ENCODE data around the gene TJP3. TPM values are rescaled to one million over a fixed set of nuclear protein-coding genes. Genes with fewer than 3 reads are reported as not detected.
"Not testable (repeated sequence)": the region's sequence is repeated elsewhere in the genome, so short reads cannot be mapped to it uniquely, and the experiment has no call there.

Gene TJP3
- total RNA-seq, 2 donors from 2014 or later: 1.1 TPM; not detected in 1

GRCh38 chr19:3663838-3664237, 44.3 kb upstream of the TJP3 start:
- DNase-seq (ENCODE audit: low spot score): no peak
- Histone ChIP-seq H3K4me3 (no peak overlapping the region), H3K36me3 (peaks cover 67% of the 10 kb centered on the region), H3K27ac (no peak overlapping the region), H3K9me3 (no peaks in the 10 kb centered on the region), H3K4me1 (peaks cover 0 to 31% of the 10 kb centered on the region in 2 donors), H3K27me3 (no peaks in the 10 kb centered on the region)
- TF ChIP-seq CTCF (IDR thresholded peaks at IDR 0.05): no peak

- DNase-seq (ENCODE audit: low spot score): no peak
Measured at GRCh38 chr19:3664879-3665642, 43.1 kb upstream of the TJP3 start.

GRCh38 chr19:3665681-3666544, 42.3 kb upstream of the TJP3 start:
- Histone ChIP-seq H3K36me3 (peaks cover 51% of the 10 kb centered on the region), H3K27ac (peak overlapping the region in 1 of 2 donors; percentile 42), H3K4me3 (no peak overlapping the region), H3K9me3 (no peaks in the 10 kb centered on the region), H3K27me3 (no peaks in the 10 kb centered on the region), H3K4me1 (peaks cover 0 to 52% of the 10 kb centered on the region in 2 donors)
- peak; percentile 93 to 98 for TF ChIP-seq CTCF (IDR thresholded peaks at IDR 0.05)
- DNase-seq (ENCODE audit: low spot score): peak; percentile 72

More at GRCh38 chr19:3664879-3665642, 43.1 kb upstream of the TJP3 start:
- TF ChIP-seq CTCF (IDR thresholded peaks at IDR 0.05): no peak
- H3K27ac ChIP-seq: peak overlapping the region in 1 of 2 donors; percentile 42
- peaks cover 57% of the 10 kb centered on the region for H3K36me3 ChIP-seq
- H3K9me3 ChIP-seq: no peaks in the 10 kb centered on the region
- no peaks in the 10 kb centered on the region for H3K27me3 ChIP-seq
- peaks cover 0 to 44% of the 10 kb centered on the region in 2 donors for H3K4me1 ChIP-seq
- H3K4me3 ChIP-seq: no peak overlapping the region

GRCh38 chr19:3666545-3666856, 41.7 kb upstream of the TJP3 start:
- peaks cover 46% of the 10 kb centered on the region for H3K36me3 ChIP-seq
- peak overlapping the region in 1 of 2 donors; percentile 96 for H3K27ac ChIP-seq
- H3K4me1 ChIP-seq: peaks cover 0 to 58% of the 10 kb centered on the region in 2 donors
- H3K9me3 ChIP-seq; H3K27me3 ChIP-seq; DNase-seq (ENCODE audit: low spot score); H3K4me3 ChIP-seq: not testable (repeated sequence)

- DNase-seq (ENCODE audit: low spot score): no peak
- Histone ChIP-seq H3K36me3 (peaks cover 41% of the 10 kb centered on the region), H3K9me3 (no peaks in the 10 kb centered on the region), H3K27me3 (no peaks in the 10 kb centered on the region), H3K4me3 (no peak overlapping the region), H3K4me1 (peaks cover 0 to 64% of the 10 kb centered on the region in 2 donors), H3K27ac (peak overlapping the region; percentile 96 to 99)
- TF ChIP-seq CTCF (IDR thresholded peaks at IDR 0.05): no peak
Measured at GRCh38 chr19:3667037-3667638, 41.0 kb upstream of the TJP3 start.

- no peaks in the 10 kb centered on the region for H3K27me3 ChIP-seq
- no peak for TF ChIP-seq CTCF (IDR thresholded peaks at IDR 0.05)
- peaks cover 36% of the 10 kb centered on the region for H3K36me3 ChIP-seq
- no peak overlapping the region for H3K4me3 ChIP-seq
- peak overlapping the region; percentile 96 to 99 for H3K27ac ChIP-seq
- H3K4me1 ChIP-seq: peaks cover 0 to 71% of the 10 kb centered on the region in 2 donors
- no peak for DNase-seq (ENCODE audit: low spot score)
- no peaks in the 10 kb centered on the region for H3K9me3 ChIP-seq
Measured at GRCh38 chr19:3667766-3668165, 40.4 kb upstream of the TJP3 start.

Data from right atrium auricular region (tissue), 2 donors.